Panc1 (cell line): ENCODE results near the gene GDF10. TPM values are rescaled to one million over a fixed set of nuclear protein-coding genes. Genes with fewer than 3 reads are reported as not detected.

Experiments
- ATAC-seq: fragments of 200-7000 bp; cut with Tn5 transposase; 2 replicates; pipeline ENCODE4 v1.9.1; 2020; ENCODE audit warnings: mild to moderate bottlenecking, moderate library complexity
- BruUV-seq: library from RNA; stranded (reverse); fragments of 400-500 nt; replicated peaks from 2 replicates; lab custom pipeline; 2021; lab: Mats Ljungman, UMichigan
- CTCF ChIA-PET: fragments of 300-600 bp; sonication (Branson Sonifier 250); formaldehyde crosslinking; loops from one replicate; lab custom pipeline; 2022; ENCODE audit warnings: antibody characterized with exemption; lab: Charles Lee
- POLR2A ChIA-PET: fragments of 300-600 bp; sonication (Branson Sonifier 250); formaldehyde crosslinking; loops from one replicate; lab custom pipeline; 2022; ENCODE audit warnings: antibody characterized with exemption; lab: Charles Lee
- DNase-seq: peaks from one replicate; pipeline ENCODE4 v3.0.0-alpha.2; 2010; ENCODE audit warnings: low read depth, low spot score
- H3K27ac ChIP-seq: 2 replicates; pipeline ENCODE4 v1.5.1; 2011; ENCODE audit warnings: mild to moderate bottlenecking, low read length, inconsistent platforms
- H3K27me3 ChIP-seq: fragments of 200-500 bp; sonication (Bioruptor generic); 2 replicates; pipeline ENCODE4 v1.6.0; 2014; ENCODE audit warnings: low read length, inconsistent platforms; ENCODE audit not compliant: control insufficient read depth, insufficient read depth
- H3K36me3 ChIP-seq: fragments of 200-500 bp; sonication (Bioruptor generic); 2 replicates; pipeline ENCODE4 v1.5.1; 2014; ENCODE audit warnings: inconsistent platforms, mild to moderate bottlenecking, low read length, moderate library complexity; ENCODE audit not compliant: control insufficient read depth, insufficient read depth
- H3K4me1 ChIP-seq: 2 replicates; pipeline ENCODE4 v1.5.1; 2011; ENCODE audit warnings: inconsistent platforms, mild to moderate bottlenecking, low read length, moderate library complexity; ENCODE audit not compliant: control insufficient read depth, insufficient read depth
- H3K4me3 ChIP-seq, 2 experiments: 2 replicates each; pipeline ENCODE4 v1.5.1; 2011 to 2012; ENCODE audit warnings: low read depth in 2 of 2, low read length in 2 of 2, mild to moderate bottlenecking in 2 of 2, inconsistent platforms in 1 of 2, moderate library complexity in 1 of 2
- H3K9me3 ChIP-seq: fragments of 200-500 bp; sonication (Bioruptor generic); 2 replicates; pipeline ENCODE4 v1.5.1; 2014; ENCODE audit warnings: low read depth, mild to moderate bottlenecking, inconsistent platforms, low read length, moderate library complexity; ENCODE audit not compliant: control insufficient read depth, insufficient read depth
- POLR2AphosphoS5 ChIP-seq: IDR thresholded peaks from 2 replicates; pipeline ENCODE4 v1.6.1; 2012; ENCODE audit warnings: mild to moderate bottlenecking, low read depth, low read length, moderate library complexity
- SIN3A ChIP-seq: IDR thresholded peaks from 2 replicates; pipeline ENCODE4 v1.6.1; 2012; ENCODE audit warnings: low read depth, mild to moderate bottlenecking, low read length, moderate library complexity, borderline replicate concordance; ENCODE audit not compliant: insufficient read depth
- TCF7L2 ChIP-seq: IDR thresholded peaks from 2 replicates; pipeline ENCODE4 v1.6.1; 2011; ENCODE audit warnings: mild to moderate bottlenecking, low read depth, low read length, inconsistent platforms
- in situ Hi-C: cut with HindIII; loops from 2 replicates; pipeline ENCODE4 v1.10.0; 2016; ENCODE audit warnings: low sequenced_read_pairs, low pct_unique_long_range_greater_than_20kb
- intact Hi-C: fragments of 100-400 bp; cut with micrococcal nuclease; formaldehyde crosslinking; loops from one replicate; pipeline ENCODE4 v1.10.0; 2022; ENCODE audit not compliant: unreplicated experiment
- total RNA-seq: library from RNA; stranded (reverse); gene quantifications from one replicate; pipeline ENCODE4 v1.2.1, GENCODE V29; 2021; ENCODE audit not compliant: unreplicated experiment
- TF ChIP-seq, protein P1 (sequence below), 2 experiments: IDR thresholded peaks; 2 replicates each; pipeline ENCODE4 v1.6.1; 2011 to 2012; ENCODE audit warnings: low read depth in 2 of 2, control low read depth in 1 of 2, low read length in 1 of 2, mild to moderate bottlenecking in 1 of 2, moderate library complexity in 1 of 2; ENCODE audit not compliant: insufficient read depth in 1 of 2
- TF ChIP-seq, protein P2 (sequence below): fragments of 450-650 bp; IDR thresholded peaks from 2 replicates; pipeline ENCODE4 v1.5.1; 2017; ENCODE audit warnings: mild to moderate bottlenecking

GDF10 gene
- total RNA-seq, 1 experiment from 2014 or later: 1.2 TPM

- intact Hi-C loops (no loop called here), in situ Hi-C loops (no loop called here)
- ATAC-seq (no peak), DNase-seq (no peak)
- Histone ChIP-seq H3K36me3 (no peaks in the 10 kb centered on the region), H3K9me3 (no peaks in the 10 kb centered on the region), H3K27me3 (peaks cover 6% of the 10 kb centered on the region), H3K27ac (no peak overlapping the region), H3K4me1 (no peaks in the 10 kb centered on the region), H3K4me3 (no peak overlapping the region)
- ChIA-PET POLR2A (no interaction called here), CTCF (interaction anchor here (1.8 kb wide), 1 partner anchor 242 kb away, joined by 7 read pairs; no protein-coding TSS in a partner anchor)
- no TSS peak for BruUV-seq
- TF ChIP-seq, protein P1, sequence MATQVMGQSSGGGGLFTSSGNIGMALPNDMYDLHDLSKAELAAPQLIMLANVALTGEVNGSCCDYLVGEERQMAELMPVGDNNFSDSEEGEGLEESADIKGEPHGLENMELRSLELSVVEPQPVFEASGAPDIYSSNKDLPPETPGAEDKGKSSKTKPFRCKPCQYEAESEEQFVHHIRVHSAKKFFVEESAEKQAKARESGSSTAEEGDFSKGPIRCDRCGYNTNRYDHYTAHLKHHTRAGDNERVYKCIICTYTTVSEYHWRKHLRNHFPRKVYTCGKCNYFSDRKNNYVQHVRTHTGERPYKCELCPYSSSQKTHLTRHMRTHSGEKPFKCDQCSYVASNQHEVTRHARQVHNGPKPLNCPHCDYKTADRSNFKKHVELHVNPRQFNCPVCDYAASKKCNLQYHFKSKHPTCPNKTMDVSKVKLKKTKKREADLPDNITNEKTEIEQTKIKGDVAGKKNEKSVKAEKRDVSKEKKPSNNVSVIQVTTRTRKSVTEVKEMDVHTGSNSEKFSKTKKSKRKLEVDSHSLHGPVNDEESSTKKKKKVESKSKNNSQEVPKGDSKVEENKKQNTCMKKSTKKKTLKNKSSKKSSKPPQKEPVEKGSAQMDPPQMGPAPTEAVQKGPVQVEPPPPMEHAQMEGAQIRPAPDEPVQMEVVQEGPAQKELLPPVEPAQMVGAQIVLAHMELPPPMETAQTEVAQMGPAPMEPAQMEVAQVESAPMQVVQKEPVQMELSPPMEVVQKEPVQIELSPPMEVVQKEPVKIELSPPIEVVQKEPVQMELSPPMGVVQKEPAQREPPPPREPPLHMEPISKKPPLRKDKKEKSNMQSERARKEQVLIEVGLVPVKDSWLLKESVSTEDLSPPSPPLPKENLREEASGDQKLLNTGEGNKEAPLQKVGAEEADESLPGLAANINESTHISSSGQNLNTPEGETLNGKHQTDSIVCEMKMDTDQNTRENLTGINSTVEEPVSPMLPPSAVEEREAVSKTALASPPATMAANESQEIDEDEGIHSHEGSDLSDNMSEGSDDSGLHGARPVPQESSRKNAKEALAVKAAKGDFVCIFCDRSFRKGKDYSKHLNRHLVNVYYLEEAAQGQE (IDR thresholded peaks at IDR 0.05; ENCODE audit: insufficient read depth in 1 of 2, low read depth in 2 of 2, low read length in 1 of 2): no peak
- TF ChIP-seq TCF7L2: no peak
- TF ChIP-seq SIN3A: no peak
- no peak for TF ChIP-seq POLR2AphosphoS5
- TF ChIP-seq, protein P2, sequence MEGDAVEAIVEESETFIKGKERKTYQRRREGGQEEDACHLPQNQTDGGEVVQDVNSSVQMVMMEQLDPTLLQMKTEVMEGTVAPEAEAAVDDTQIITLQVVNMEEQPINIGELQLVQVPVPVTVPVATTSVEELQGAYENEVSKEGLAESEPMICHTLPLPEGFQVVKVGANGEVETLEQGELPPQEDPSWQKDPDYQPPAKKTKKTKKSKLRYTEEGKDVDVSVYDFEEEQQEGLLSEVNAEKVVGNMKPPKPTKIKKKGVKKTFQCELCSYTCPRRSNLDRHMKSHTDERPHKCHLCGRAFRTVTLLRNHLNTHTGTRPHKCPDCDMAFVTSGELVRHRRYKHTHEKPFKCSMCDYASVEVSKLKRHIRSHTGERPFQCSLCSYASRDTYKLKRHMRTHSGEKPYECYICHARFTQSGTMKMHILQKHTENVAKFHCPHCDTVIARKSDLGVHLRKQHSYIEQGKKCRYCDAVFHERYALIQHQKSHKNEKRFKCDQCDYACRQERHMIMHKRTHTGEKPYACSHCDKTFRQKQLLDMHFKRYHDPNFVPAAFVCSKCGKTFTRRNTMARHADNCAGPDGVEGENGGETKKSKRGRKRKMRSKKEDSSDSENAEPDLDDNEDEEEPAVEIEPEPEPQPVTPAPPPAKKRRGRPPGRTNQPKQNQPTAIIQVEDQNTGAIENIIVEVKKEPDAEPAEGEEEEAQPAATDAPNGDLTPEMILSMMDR: no peak
Observed at GRCh38 chr10:47289921-47290320, 10.1 kb upstream of the GDF10 start.

DNA sequence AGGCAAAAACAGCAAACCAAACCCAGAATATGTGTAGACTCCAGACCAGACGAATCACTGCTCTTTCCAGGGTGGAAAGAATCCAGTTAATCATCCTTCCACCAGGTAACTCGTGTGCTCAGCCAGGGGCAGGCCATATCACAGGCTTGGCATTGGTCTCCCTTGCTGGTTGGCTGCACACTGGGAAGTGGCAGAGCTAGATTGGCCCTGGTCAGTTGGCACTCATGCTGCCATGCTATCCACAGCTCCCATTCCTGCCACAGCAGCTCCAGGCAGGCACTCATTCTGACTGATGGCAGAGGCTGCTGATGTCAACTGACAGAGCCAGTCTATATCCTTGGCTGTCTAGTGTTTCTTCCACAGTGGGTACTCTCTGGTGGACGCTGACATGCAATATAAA is 9.7 kb upstream of the GDF10 start:
- H3K9me3 ChIP-seq: no peaks in the 10 kb centered on the region
- intact Hi-C loops (no loop called here), in situ Hi-C loops (no loop called here)
- no peak overlapping the region for H3K4me3 ChIP-seq
- no peaks in the 10 kb centered on the region for H3K36me3 ChIP-seq
- BruUV-seq: no TSS peak
- ChIA-PET POLR2A (no interaction called here), CTCF (interaction anchor here (1.8 kb wide), 1 partner anchor 243 kb away, joined by 7 read pairs; no protein-coding TSS in a partner anchor)
- DNase-seq: no peak
- no peak for ATAC-seq
- TF ChIP-seq, protein P2: no peak
- TF ChIP-seq SIN3A: no peak
- no peak for TF ChIP-seq TCF7L2
- no peak for TF ChIP-seq POLR2AphosphoS5
- TF ChIP-seq, protein P1 (IDR thresholded peaks at IDR 0.05; ENCODE audit: insufficient read depth in 1 of 2, low read depth in 2 of 2, low read length in 1 of 2): no peak
- H3K27me3 ChIP-seq: peaks cover 6% of the 10 kb centered on the region
- no peak overlapping the region for H3K27ac ChIP-seq
- no peaks in the 10 kb centered on the region for H3K4me1 ChIP-seq
